NCI-H226 (cell line): ENCODE results near the gene ST7.

Source experiments
- DNase-seq: peaks from one replicate; pipeline ENCODE4 v3.0.0-alpha.2; 2015

Gene ST7

DNA sequence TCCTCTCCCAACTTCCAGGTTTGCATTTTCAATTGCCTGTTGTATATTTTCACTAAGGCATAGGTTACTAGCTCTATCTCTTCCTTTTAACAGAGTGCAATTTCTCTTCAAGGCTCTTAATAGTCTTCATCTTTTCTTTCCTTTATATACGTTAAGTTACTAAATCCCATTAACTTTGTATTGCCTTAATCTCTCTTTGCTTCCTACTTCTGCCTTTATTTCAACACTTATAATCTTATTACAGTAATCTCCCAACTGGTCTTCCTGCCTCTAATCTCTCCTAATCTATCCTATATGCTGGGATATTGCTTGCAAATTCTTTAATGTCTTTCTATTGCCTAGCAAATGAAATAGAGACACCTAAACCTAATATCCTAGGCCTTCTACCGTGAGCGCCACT, 26.1 kb downstream of the ST7 start:
- no peak for DNase-seq

DNA sequence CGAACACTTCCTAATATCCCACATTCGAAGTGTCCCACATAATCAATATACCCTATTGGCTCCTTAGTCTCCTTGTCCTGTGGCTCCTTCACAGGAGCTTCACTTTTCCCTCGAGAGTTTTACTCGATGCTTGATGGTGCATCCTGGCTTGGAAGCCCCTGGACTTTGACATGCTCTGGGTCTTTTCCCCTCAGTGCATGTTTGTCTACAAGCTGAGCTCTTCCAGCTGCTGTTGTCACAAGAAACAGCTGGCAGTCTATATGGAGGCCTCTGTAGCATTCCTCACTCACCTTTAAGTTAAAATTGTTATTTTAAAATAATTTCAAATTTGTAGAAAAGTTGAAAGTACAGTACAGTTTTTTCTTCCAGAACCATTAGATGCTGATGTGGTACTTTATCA, 27.1 kb downstream of the ST7 start:
- no peak for DNase-seq

DNA sequence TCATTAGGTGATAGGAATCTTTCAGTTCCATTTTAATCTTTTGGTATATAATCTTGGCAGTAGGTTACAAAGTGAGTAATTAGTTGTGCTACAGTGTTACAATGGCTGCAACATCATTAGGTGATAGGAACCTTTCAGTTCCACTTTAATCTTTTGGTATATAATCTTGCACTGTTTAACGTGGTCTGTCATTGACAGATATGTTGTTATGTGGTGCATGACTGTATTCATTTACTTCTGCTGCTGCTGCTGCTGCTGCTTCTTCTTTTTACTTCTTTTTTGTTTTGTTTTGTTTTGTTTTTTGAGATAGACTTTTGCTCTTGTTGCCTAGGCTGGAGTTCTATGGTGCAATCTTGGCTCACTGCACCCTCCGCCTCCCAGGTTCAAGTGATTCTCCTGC, 28.6 kb downstream of the ST7 start:
- DNase-seq, result no peak

DNA sequence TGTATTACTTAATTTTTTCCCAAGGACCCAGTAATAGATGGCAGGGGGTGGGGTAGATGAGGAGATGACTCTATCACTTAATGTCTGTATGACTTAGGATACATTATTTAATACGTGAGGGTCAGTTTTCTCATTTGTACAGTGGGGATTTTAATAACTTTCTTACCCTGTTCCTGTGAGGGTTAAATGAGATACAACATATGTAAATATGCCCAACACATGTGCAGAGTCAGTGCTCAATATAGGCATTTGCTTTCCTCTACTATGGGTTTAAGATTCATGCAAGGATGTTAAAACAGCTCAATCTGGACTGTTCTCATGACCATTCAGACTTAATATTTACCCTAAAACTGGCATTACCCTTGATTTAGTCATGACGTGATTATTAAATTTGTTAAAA, 31.2 kb downstream of the ST7 start:
- DNase-seq, result no peak

DNA sequence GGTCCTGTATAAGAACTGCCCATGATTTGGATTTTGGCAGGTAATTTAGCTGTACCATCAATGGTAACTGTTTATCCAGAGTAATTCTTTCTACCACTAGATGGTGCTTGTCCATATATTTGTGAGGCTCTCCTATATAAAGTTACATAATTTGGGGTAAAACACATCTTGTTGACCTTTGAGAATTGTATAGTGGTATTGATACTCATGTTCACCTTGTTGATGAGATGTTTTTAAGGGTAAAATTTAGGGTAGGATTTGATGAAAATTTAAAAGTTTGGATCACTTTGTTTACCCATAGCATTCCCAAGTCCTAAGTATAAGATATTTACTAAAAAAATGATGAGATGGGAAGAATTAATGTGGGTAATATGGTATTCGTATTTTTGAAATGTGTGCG, 31.6 kb downstream of the ST7 start:
- no peak for DNase-seq

DNA sequence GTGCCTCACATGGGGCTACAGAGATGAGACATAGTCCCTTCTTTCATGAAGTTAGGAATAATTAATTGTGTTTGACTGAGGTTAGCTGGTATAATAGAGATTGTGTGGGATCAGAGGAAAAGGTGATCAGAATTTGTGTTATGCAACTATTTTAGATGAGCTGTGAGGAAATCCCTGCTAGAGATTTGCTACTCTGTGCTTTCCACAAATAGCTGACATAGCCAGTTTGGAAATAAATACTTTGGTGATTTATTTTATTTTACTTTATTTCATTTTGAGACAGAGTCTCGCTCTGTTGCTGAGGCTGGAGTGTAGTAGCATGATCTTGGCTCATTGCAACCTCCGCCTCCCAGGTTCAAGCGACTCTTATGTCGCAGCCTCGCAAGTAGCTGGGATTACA, 32.3 kb downstream of the ST7 start:
- no peak for DNase-seq

DNA sequence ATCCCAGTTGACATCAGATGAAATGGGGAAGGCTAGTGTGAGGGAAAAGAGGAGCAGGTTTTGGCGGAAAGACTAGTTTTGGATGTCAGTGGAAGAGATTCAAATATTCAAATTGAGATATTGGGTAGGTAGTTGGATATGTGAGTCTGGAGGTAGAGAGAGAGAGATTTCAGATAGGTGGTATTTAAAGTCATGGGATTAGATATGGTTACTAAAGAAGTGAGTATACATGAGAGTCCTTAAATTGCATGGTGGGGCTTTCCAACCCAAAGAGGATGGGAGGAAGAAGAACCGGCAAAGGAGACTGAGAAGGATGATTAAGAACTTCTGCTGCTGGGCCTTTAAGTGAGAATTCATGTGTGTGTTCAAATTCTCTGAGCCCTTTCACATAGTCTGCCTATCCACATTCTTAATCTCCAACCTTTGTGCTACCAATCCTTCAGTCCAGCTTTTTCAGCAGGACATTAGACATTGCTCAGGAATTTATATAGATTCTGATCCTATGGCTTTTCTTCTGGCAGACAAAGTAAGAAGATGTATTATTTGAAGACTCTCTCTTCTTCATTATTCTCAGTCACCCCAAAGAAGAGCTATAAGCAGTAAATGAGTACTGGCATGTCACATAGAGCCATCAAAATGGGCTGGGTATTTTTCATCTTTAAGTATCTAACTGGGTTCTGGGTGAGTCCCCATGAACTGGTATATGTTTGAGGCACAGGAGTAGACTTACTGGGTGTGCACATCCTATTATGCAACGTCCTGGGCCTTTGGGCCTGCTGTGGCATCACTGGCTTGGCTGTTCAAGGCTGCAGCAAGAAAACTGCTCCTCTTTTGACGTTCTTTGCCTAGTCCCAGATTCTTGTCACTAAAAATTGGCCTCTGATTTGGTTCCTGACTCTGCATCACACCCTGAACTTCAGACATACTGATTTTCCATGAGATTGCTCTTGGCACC, 33.6 kb downstream of the ST7 start:
- DNase-seq, result no peak

DNA sequence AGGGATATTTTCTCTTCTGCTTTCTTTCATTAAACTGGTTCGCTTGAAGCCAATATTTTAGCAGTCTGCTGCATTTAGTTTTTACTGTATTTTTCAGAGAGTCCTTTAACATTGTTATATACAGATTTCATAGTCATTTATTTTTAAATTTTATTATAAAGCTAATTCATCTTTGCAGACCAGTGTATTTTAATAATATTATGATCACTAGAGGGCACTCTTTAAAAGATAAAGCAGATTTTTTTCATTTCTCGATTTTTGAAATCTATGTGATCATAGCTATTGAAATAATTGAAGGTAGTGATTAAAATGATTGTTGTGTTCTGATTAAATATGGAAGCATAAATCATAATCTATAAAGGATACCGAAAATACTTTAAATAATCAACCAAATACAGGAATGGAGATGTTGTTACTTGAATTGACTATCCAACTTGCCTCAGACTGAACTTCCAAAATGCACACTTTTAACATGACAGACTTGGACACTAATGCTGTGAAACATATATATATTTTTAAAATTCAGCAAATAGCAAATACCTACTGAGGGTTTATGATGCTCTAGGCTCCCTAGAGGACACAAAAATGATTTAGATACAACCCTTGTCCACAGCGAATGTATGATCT, 35.2 kb downstream of the ST7 start:
- DNase-seq, result no peak

DNA sequence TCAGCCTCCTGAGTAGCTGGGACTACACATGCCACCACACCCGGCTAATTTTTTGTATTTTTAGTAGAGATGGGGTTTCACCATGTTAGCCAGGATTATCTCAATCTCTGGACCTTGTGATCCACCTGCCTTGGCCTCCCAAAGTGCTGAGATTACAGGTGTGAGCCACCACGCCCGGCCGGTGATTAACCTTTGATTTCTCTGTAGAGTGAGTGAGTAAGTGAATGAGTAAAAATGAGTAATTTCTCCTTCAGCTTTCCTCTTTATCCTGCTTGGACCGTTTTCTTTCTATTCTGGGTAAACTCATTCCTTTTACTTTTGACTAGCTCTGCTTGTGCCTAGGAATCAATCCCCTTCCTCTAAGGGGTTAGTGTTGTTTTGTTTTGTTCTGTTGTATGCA, 36.8 kb downstream of the ST7 start:
- no peak for DNase-seq

DNA sequence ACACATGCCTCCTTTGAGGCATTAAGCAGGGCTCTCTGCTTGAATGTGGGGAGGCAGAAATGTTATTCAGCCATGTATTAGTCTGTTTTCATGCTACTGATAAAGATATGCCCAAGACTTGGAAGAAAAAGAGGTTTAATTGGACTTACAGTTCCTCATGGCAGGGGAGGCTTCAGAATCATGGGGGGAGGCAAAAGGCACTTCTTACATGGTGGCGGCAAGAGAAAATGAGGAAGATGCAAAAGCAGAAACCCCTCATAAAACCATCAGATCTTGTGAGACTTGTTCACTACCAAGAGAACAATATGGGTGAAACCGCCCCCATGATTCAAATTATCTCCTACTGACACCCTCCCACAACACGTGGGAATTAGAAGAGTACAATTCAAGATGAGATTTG, 37.9 kb downstream of the ST7 start:
- no peak for DNase-seq

DNA sequence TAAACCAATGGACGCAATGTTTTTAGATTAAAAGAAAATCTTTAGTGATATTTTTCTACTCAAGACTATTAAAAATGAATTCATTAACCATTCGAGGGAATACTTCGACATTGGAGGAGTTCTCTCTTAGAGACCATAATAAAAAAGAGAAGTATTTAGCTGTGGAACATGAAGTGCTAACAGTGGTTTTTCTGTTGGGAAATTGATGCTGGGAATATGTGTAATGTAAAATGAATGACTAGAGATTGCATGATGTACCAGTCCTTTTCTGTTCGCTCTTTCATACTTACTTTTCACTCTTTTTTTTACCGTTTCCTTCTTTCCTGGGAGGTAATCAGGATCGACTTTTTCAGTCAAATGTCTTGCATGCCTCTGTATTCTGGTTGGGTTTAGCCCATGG, 41.3 kb downstream of the ST7 start:
- DNase-seq, result no peak

DNA sequence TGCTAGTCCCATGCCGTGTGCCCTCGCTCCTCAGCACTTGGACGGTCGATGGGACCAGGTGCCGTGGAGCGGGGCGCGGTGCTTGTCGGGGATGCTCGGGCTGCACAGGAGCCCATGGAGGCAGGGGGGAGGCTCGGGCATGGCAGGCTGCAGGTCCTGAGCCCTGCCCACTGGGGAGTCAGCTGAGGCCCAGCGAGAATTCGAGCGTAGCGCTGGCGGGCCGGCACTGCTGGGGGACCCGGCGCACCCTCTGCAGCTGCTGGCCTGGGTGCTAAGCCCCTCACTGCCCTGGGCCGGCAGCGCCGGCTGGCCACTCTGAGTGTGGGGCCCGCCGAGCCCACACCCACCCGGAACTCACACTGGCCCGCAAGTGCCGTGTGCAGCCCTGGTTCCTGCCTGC, 44.7 kb downstream of the ST7 start:
- no peak for DNase-seq

DNA sequence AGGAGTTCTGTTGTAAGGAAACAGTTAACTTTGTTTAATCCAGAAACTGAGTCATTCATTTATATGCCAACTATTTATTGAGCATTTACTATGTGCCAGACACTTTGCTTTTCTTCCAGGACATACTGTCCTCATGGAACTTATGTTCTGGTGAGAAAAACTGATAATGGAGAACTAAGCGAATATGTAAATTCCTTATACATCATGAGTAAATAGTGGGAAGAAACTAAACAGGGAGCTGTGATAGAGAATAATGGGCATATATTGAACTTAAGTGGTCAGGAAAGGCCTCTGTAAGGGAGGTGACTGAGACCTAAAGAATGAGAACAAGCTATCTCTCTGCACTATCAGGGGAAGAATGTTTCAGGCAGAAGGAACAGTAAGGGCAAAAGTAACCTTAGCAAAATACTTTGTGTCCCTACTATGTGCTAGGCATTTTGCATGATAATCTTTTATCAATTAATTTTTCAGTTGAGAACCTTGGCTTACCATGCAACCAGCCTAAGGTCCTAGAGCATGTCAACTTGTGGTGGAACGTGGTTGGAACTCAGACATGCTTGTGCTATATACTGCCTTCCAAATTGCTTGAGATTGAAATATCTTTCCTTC, 45.4 kb downstream of the ST7 start:
- no peak for DNase-seq

DNA sequence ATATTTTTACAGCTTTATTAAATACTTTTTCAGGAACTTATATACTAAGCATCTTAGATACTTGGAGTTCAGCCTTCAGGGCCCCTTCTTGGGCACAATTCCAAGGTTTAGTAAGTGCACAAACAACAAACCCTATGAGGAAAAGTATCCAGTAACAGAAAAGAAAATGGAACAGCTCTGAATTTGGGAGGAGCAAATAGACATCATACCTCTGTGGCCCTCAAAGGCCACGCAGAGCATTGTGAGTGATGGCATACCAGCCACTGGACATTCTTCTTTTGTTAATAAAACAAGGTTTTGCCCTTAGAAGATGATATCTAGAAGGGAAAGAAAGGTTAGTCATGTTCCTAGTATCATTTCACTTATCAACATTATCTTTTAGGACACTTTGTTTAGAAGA, 46.0 kb downstream of the ST7 start:
- no peak for DNase-seq

DNA sequence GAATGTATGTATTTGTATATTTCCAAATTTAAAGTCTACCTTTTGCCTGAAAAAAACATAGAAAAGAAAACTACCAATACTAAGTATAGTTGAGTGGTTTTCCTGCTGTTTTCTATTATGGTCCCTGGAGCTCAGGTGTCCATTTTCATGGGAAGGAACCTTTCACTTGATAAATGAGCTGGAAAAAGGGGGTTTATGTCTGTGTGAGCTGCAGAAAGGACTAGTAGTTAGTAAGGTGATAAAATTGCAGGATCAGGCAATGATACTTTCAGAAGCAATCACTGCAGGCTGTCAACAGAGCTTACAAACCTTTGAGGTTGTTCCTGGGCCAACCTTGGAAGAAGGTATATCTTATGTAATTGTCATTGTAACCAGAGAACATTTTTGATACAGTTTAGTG, 48.0 kb downstream of the ST7 start:
- DNase-seq, result no peak

DNA sequence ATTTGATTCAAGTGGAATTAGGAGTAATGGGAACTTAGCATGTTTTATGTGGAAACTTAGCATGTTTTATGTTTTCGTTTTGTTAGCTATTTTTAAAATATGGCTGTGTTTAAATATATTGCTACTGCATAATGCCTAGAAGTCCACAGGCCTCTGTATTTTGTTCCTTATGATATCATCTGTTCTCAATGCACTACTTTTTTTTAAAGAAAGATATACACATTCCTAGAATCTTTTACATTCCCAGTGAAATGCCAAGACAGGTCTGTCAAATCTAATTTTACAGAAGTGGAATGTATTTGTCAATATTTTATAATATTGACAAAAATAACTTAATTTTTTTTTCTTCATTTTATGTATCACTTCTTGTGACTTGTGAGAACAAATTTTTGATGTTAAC, 51.6 kb downstream of the ST7 start:
- peak; percentile 52 for DNase-seq

DNA sequence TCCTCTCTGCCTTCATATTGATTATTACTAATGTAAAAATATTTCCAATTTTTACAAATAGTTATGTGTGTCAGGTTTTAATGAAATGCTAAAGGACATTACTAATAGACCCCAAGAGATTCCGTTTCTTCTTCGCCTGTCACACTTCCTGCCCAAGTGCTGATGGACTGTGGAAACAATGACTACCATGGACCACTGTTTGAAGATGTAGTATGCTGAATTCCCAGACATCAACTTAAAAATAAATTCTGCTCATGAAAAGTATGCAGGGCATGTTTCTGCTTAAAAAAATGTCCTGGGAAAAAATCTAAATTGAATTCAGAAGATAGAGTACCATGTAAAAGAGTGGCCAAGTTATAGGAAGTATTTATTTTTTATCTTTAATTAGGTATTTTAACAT, 52.1 kb downstream of the ST7 start:
- no peak for DNase-seq

DNA sequence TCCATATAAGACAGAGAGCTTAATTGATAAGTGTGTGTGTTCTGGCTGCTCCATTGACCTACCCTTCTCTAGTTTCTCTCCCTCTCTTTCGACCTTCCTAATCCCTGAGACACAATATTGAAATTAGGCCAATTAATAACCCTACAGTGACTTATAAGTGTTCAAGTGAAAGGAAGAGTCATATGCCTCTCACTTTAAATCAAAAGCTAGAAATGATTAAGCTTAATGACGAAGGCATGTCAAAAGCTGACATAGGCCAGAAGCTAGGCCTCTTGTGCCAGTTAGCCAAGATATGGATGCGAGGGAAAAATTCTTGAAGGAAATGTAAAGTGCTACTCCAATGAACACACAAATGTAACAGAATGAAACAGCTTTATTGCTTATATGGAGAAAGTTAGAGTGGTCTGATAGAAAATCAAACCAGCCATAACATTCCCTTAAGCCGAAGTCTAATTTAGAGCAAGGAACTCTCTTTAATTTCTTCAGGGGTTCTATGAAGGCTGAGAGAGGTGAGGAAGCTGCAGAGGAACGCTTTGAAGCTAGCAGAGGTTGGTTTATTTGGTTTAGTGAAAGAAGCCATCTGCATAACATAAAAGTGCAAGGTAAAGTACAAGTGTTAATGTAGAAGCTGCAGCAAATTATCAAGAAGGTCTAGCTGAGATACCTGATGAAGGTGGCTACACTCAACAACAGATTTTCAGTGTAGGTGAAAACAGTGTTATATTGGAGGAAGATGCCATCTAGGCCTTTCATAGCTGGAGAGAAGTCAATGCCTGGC, 53.8 kb downstream of the ST7 start:
- DNase-seq, result no peak

DNA sequence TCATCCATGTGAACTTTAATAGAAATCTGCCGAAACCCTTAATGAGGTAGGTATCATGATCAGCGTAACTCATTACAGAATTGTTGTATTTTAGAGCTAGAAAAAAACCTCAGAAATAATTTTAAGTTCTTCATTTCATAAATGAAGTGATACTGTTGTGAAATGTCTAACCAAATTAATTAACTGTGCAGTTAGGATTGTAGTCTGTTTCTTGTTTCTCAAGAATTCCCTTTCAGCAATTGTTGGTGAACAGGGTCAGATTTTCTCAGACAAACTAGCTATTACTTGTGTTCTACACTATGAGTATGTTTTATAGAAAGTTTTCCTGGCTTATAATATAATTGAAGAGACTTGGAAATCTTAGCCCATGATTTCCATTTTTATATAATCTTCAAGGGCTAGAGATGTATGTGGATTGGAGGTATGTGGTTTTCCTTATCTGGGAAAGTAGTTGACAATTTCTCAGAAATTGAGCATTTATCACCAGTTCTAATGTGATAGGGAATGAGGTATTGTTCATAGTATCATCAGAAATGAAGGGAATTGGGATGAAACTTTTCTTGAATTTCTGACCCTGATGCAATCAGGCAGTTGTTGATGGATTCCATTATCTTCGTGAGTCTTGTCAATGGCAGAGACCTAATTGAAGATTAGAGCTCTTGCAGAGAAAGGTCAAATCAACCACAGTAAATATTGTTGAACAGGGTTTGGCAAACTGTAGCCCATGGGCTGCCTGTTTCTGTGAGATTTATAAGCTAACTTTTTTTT, 55.0 kb downstream of the ST7 start:
- no peak for DNase-seq

DNA sequence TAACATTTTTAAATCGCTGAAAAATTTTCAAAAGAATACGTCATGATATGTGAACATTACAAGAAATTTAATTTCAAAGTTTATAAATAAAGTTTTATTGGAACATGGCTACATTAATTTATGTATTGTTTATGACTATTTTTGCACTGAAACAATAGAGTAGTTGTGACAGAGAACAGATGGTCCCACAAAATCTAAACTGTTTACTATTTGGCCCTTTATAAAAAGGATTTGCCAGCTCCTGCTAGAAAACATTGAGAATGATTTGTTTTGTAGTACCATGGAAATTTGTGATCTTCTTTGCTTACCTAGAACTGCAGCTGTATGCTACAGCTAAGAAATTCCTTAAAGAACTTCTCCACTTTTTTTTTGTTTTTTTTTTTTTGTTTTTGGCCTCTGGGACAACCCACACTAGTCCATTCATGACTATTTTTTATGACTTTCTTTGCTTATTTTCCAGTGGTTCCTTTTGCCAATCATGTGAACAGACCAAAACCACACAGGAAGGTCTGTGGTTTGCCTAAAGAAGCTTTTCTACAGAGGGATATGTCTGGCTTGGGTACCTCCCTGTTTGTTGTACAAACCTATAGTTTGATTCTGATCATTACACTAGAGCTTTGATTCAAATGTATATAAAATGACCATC, 55.7 kb downstream of the ST7 start:
- DNase-seq, result peak; percentile 42

DNA sequence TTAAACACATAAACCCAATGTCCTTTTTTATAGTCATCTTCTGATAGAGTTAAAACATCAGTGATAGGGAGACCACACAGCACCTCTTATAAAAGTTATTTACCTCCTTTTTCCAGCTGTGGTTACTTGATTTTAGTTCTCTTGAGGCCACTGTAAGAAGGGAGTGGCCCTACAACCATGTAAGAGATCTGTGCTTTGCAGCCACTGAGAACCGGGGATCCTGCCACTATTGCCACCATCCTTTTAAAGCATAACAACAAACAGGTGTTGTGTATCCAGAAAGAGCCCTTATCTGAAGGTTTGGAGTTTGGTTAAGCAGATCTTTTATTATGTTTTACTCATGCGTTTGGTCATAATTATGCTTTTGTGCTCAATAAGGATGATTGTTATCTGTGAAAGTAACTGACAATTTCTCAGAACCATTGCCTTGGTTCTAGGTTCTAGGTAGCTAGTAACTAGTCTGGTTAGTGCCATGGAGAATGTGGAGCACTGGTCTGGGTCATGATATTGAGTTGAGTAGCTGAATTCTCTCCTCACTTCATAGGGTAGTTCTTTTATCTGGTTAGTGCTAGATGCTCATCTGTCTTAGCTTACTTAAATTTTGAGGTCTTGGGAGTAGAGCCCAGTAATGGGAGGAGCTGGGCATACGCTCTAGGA, 56.5 kb downstream of the ST7 start:
- no peak for DNase-seq
